DND-41 (cell line): ENCODE data around the gene ANKRD45.

Experiments
- EZH2 ChIP-seq: IDR thresholded peaks from 3 replicates; pipeline ENCODE4 v1.6.1; 2012; ENCODE audit warnings: borderline replicate concordance, low read depth, mild to moderate bottlenecking, moderate library complexity, low read length, inconsistent platforms; ENCODE audit not compliant: severe bottlenecking
- TF ChIP-seq, protein P1 (sequence below): IDR thresholded peaks from 2 replicates; pipeline ENCODE4 v1.5.1; 2012; ENCODE audit warnings: borderline replicate concordance, low read length, moderate library complexity, mild to moderate bottlenecking; ENCODE audit not compliant: poor library complexity, severe bottlenecking; ENCODE audit errors: extremely low read depth

DNA sequence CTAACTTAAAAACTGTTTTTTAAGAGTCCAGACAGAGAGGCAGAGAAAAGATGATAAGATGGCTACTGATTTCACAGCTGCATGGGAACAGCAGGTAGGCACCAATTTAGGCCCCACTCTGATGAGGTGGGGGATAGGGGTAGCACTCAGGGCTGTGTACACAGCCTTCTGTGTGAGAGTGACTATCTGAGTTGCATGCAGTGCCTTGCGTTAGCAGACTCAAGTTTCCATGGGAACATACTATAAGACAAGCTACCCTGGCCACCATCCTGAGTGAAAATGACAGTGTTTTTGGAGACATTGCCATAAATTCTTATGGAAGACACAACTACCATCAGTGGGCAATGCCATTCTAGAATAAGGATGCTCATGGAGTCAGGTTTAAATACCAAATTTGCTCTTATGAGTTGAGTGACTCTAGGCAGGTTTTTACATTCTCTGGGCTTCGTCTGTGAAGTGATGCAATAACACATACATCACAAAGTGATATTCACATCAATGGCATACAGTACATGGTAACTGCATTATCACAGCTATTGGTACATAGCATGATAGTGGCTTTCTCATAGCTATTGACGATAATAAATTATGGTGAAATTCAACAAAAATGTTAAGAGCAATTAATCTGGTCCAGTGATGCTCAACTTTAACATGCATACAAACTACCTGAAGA is 97.3 kb downstream of the ANKRD45 start:
- TF ChIP-seq, protein P1, sequence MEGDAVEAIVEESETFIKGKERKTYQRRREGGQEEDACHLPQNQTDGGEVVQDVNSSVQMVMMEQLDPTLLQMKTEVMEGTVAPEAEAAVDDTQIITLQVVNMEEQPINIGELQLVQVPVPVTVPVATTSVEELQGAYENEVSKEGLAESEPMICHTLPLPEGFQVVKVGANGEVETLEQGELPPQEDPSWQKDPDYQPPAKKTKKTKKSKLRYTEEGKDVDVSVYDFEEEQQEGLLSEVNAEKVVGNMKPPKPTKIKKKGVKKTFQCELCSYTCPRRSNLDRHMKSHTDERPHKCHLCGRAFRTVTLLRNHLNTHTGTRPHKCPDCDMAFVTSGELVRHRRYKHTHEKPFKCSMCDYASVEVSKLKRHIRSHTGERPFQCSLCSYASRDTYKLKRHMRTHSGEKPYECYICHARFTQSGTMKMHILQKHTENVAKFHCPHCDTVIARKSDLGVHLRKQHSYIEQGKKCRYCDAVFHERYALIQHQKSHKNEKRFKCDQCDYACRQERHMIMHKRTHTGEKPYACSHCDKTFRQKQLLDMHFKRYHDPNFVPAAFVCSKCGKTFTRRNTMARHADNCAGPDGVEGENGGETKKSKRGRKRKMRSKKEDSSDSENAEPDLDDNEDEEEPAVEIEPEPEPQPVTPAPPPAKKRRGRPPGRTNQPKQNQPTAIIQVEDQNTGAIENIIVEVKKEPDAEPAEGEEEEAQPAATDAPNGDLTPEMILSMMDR, result no peak
- no peak for TF ChIP-seq EZH2
